ENCODE data around the gene TCP11. TPM values are rescaled to one million over a fixed set of nuclear protein-coding genes. Genes with fewer than 3 reads are reported as not detected.

Gene TCP11
- total and polyA plus RNA-seq, 2 donors (not counting 1 experiment from before 2014, with no cell fraction given): not detected

DNA sequence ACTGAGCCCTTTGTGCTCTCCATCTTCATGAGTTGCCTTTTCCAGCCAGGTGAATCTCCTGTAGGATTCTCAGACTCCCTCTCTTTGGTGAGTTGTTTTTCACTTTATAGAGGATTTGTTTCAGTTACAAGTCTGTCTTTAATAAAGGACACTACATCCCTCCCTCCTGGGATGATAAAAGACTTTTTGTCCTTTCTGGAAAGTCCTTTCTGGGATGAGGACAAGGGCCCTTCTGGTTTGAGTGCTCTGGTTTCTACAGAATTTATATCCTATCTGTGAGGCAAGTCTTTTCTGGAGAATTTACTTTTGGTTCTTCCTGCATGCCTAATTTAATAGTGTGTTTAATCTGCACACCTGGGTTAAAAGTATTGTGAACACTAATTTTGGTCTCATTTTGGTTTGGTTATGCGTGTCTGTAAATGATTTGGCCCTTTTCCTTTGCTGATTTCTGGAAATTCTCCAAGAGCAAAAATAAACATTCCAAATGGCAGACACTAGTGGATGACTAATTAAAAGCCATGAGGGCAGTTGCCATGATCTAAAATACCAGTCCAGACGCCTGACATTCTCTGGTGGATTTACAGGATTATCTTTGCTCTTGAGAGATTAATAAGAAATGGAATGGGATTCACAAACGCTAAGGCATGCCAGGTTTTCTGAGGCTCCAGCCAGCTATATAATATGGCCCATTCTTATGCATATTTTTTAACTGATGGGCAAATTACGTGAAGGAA lies 44.8 kb downstream of the TCP11 start:
- no peak overlapping the region for H3K4me3 Mint-ChIP-seq
- TF ChIP-seq EZH2 (IDR thresholded peaks at IDR 0.05; ENCODE audit: borderline replicate concordance, insufficient read depth, low read depth, low read length, poor library complexity, severe bottlenecking): no peak
- TF ChIP-seq, protein P1, sequence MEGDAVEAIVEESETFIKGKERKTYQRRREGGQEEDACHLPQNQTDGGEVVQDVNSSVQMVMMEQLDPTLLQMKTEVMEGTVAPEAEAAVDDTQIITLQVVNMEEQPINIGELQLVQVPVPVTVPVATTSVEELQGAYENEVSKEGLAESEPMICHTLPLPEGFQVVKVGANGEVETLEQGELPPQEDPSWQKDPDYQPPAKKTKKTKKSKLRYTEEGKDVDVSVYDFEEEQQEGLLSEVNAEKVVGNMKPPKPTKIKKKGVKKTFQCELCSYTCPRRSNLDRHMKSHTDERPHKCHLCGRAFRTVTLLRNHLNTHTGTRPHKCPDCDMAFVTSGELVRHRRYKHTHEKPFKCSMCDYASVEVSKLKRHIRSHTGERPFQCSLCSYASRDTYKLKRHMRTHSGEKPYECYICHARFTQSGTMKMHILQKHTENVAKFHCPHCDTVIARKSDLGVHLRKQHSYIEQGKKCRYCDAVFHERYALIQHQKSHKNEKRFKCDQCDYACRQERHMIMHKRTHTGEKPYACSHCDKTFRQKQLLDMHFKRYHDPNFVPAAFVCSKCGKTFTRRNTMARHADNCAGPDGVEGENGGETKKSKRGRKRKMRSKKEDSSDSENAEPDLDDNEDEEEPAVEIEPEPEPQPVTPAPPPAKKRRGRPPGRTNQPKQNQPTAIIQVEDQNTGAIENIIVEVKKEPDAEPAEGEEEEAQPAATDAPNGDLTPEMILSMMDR (IDR thresholded peaks at IDR 0.05): no peak
- POLR2A ChIA-PET: no interaction called here
- no peaks in the 10 kb centered on the region for H3K9me3 Mint-ChIP-seq (ENCODE audit: insufficient read depth)
- no peaks in the 10 kb centered on the region for H3K27me3 Mint-ChIP-seq
- DNase-seq (no peak), ATAC-seq (ENCODE audit: low read depth) (no peak)
- Histone ChIP-seq H3K36me3 (replicated peaks in 1 of 2; ENCODE audit: control extremely low read depth in 1 of 2, control insufficient read depth in 1 of 2, extremely low read depth in 1 of 2, insufficient read depth in 2 of 2, low read length in 1 of 2) (no peaks in the 10 kb centered on the region), H3K4me3 (ENCODE audit: control extremely low read depth in 1 of 5, extremely low read depth in 1 of 5, insufficient read depth in 1 of 5, low read depth in 2 of 5, low read length in 4 of 5) (no peak overlapping the region), H3K4me2 (replicated peaks; ENCODE audit: low read depth, low read length, poor library complexity, severe bottlenecking) (no peak overlapping the region), H3K4me1 (ENCODE audit: control insufficient read depth in 2 of 2, insufficient read depth in 2 of 2, low read length in 2 of 2) (no peaks in the 10 kb centered on the region), H3K27ac (ENCODE audit: low read length in 2 of 2) (no peak overlapping the region), H3K27me3 (replicated peaks in 1 of 4; ENCODE audit: control extremely low read depth in 1 of 4, control insufficient read depth in 3 of 4, insufficient read depth in 4 of 4, low read length in 3 of 4) (no peaks in the 10 kb centered on the region), H3K79me2 (ENCODE audit: control insufficient read depth, insufficient read depth, low read length) (no peaks in the 10 kb centered on the region), H2AFZ (ENCODE audit: insufficient read depth, low read depth, low read length, poor library complexity, severe bottlenecking) (no peak overlapping the region), H4K20me1 (ENCODE audit: control insufficient read depth, insufficient read depth, low read length, poor library complexity, severe bottlenecking) (no peaks in the 10 kb centered on the region), H3K9ac (ENCODE audit: low read length) (no peak overlapping the region), H3K9me3 (ENCODE audit: control extremely low read depth in 1 of 3, control insufficient read depth in 2 of 3, insufficient read depth in 1 of 3, low read length in 2 of 3) (no peaks in the 10 kb centered on the region)
- H3K27ac Mint-ChIP-seq: no peak overlapping the region
- intact Hi-C loops (cut with micrococcal nuclease): no loop called here
- no peaks in the 10 kb centered on the region for H3K4me1 Mint-ChIP-seq
- CTCF ChIA-PET: no interaction called here
- 100% methylated on average over 1 of the region's 4 CpGs for WGBS (ENCODE audit: insufficient coverage)

DNA sequence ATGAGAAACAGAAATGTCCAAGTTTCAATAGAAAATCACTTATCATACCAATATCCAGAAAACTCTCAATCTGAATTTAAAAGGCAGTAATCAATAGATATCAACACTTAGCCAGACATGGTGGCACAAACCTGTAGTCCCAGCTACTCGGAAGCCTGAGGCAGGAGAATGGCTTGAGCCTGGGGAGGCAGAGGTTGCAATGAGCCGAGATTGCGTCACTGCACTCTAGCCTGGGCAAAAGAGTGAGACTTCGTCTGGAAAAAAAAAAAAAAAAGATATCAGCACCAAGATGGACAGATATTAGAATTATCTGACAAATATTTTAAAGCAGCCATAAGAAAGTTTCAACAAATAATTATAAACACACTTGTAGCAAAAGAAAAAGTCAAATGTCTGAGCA lies 47.0 kb downstream of the TCP11 start:
- no peaks in the 10 kb centered on the region for H3K27me3 Mint-ChIP-seq
- 100% methylated on average over 3 of the region's 4 CpGs for WGBS (ENCODE audit: insufficient coverage)
- POLR2A ChIA-PET: no interaction called here
- H3K4me1 Mint-ChIP-seq: no peaks in the 10 kb centered on the region
- no peak overlapping the region for H3K27ac Mint-ChIP-seq
- Histone ChIP-seq H3K27me3 (replicated peaks in 1 of 4; ENCODE audit: control extremely low read depth in 1 of 4, control insufficient read depth in 3 of 4, insufficient read depth in 4 of 4, low read length in 3 of 4) (no peaks in the 10 kb centered on the region), H3K9ac (ENCODE audit: low read length) (no peak overlapping the region), H2AFZ (ENCODE audit: insufficient read depth, low read depth, low read length, poor library complexity, severe bottlenecking) (no peak overlapping the region), H3K36me3 (replicated peaks in 1 of 2; ENCODE audit: control extremely low read depth in 1 of 2, control insufficient read depth in 1 of 2, extremely low read depth in 1 of 2, insufficient read depth in 2 of 2, low read length in 1 of 2) (peaks cover 0 to 1% of the 10 kb centered on the region in 2 experiments), H3K4me3 (ENCODE audit: control extremely low read depth in 1 of 5, extremely low read depth in 1 of 5, insufficient read depth in 1 of 5, low read depth in 2 of 5, low read length in 4 of 5) (no peak overlapping the region), H3K79me2 (ENCODE audit: control insufficient read depth, insufficient read depth, low read length) (no peaks in the 10 kb centered on the region), H3K27ac (ENCODE audit: low read length in 2 of 2) (no peak overlapping the region), H3K9me3 (ENCODE audit: control extremely low read depth in 1 of 3, control insufficient read depth in 2 of 3, insufficient read depth in 1 of 3, low read length in 2 of 3) (no peaks in the 10 kb centered on the region), H3K4me1 (ENCODE audit: control insufficient read depth in 2 of 2, insufficient read depth in 2 of 2, low read length in 2 of 2) (no peaks in the 10 kb centered on the region), H3K4me2 (replicated peaks; ENCODE audit: low read depth, low read length, poor library complexity, severe bottlenecking) (no peak overlapping the region), H4K20me1 (ENCODE audit: control insufficient read depth, insufficient read depth, low read length, poor library complexity, severe bottlenecking) (no peaks in the 10 kb centered on the region)
- CTCF ChIA-PET: interaction anchor here (0.7 kb wide), 1 partner anchor 41 kb away, joined by 3 read pairs; no protein-coding TSS in a partner anchor
- no peak for TF ChIP-seq EZH2 (IDR thresholded peaks at IDR 0.05; ENCODE audit: borderline replicate concordance, insufficient read depth, low read depth, low read length, poor library complexity, severe bottlenecking)
- TF ChIP-seq, protein P1 (IDR thresholded peaks at IDR 0.05): no peak
- DNase-seq: no peak
- H3K4me3 Mint-ChIP-seq: no peak overlapping the region
- intact Hi-C loops (cut with micrococcal nuclease): no loop called here
- H3K9me3 Mint-ChIP-seq (ENCODE audit: insufficient read depth): no peaks in the 10 kb centered on the region
- ATAC-seq (ENCODE audit: low read depth): no peak

All from B cell (primary cell).